ENCODE results near the gene BST2. TPM values are rescaled to one million over a fixed set of nuclear protein-coding genes. Genes with fewer than 3 reads are reported as not detected.

BST2 gene
- total RNA-seq, 1 donor from 2014 or later, result 44.8 TPM

- Histone ChIP-seq H3K27me3 (no peaks in the 10 kb centered on the region), H3K36me3 (no peaks in the 10 kb centered on the region), H3K9me3 (ENCODE audit: low read depth) (no peaks in the 10 kb centered on the region), H3K4me3 (no peak overlapping the region), H3K79me2 (ENCODE audit: low read depth) (no peaks in the 10 kb centered on the region), H3F3A (ENCODE audit: low read depth) (peaks cover 9% of the 10 kb centered on the region), H4K20me1 (ENCODE audit: low read depth) (no peaks in the 10 kb centered on the region), H2AFZ (replicated peaks) (no peak overlapping the region), H3K4me2 (no peak overlapping the region), H3K9ac (no peak overlapping the region), H3K4me1 (peaks cover 3% of the 10 kb centered on the region), H3K27ac (no peak overlapping the region)
- H3K9me3 Mint-ChIP-seq, result peaks cover 7% of the 10 kb centered on the region
- TF ChIP-seq EZH2 (IDR thresholded peaks at IDR 0.05), result no peak
- TF ChIP-seq CTCF (IDR thresholded peaks at IDR 0.05), result no peak
- no peak for TF ChIP-seq EZH2phosphoT487 (IDR thresholded peaks at IDR 0.05)
- peak; percentile 75 for DNase-seq (ENCODE audit: low spot score)
- H3K27ac Mint-ChIP-seq, result no peak overlapping the region
- no peak overlapping the region for H3K4me3 Mint-ChIP-seq
- H3K4me1 Mint-ChIP-seq, result peaks cover 17% of the 10 kb centered on the region
- H3K27me3 Mint-ChIP-seq (ENCODE audit: insufficient read depth, low read depth), result no peaks in the 10 kb centered on the region
- no peaks in the 10 kb centered on the region for H3K36me3 Mint-ChIP-seq
Observed at GRCh38 chr19:17379221-17379631, 26.2 kb downstream of the BST2 start.

GRCh38 chr19:17378271-17378670 is 27.2 kb downstream of the BST2 start:
- TF ChIP-seq EZH2phosphoT487 (IDR thresholded peaks at IDR 0.05) (no peak), CTCF (IDR thresholded peaks at IDR 0.05) (no peak), EZH2 (IDR thresholded peaks at IDR 0.05) (no peak)
- H4K20me1 ChIP-seq (ENCODE audit: low read depth), result no peaks in the 10 kb centered on the region
- Mint-ChIP-seq H3K9me3 (peaks cover 7% of the 10 kb centered on the region), H3K36me3 (no peaks in the 10 kb centered on the region), H3K4me3 (no peak overlapping the region), H3K27me3 (ENCODE audit: insufficient read depth, low read depth) (no peaks in the 10 kb centered on the region), H3K4me1 (peaks cover 17% of the 10 kb centered on the region), H3K27ac (no peak overlapping the region)
- H3K36me3 ChIP-seq, result no peaks in the 10 kb centered on the region
- no peak overlapping the region for H2AFZ ChIP-seq (replicated peaks)
- H3K79me2 ChIP-seq (ENCODE audit: low read depth), result no peaks in the 10 kb centered on the region
- H3F3A ChIP-seq (ENCODE audit: low read depth), result peaks cover 5% of the 10 kb centered on the region
- H3K4me2 ChIP-seq, result no peak overlapping the region
- peaks cover 3% of the 10 kb centered on the region for H3K4me1 ChIP-seq
- H3K27me3 ChIP-seq, result no peaks in the 10 kb centered on the region
- no peaks in the 10 kb centered on the region for H3K9me3 ChIP-seq (ENCODE audit: low read depth)
- H3K27ac ChIP-seq, result no peak overlapping the region
- no peak overlapping the region for H3K4me3 ChIP-seq
- DNase-seq (ENCODE audit: low spot score), result no peak
- no peak overlapping the region for H3K9ac ChIP-seq

GRCh38 chr19:17376935-17377600 is 28.4 kb downstream of the BST2 start, which contains the start of gene PLVAP:
Gene PLVAP, minus strand, starts transcription at chr19:17377342. Its CDS starts 54 bp downstream, at chr19:17377288.
- no peak for TF ChIP-seq EZH2 (IDR thresholded peaks at IDR 0.05)
- TF ChIP-seq CTCF (IDR thresholded peaks at IDR 0.05), result no peak
- TF ChIP-seq EZH2phosphoT487 (IDR thresholded peaks at IDR 0.05), result no peak
- Histone ChIP-seq H3F3A (ENCODE audit: low read depth) (peaks cover 4% of the 10 kb centered on the region), H3K9ac (no peak within 1 kb of the TSS), H3K4me2 (no peak within 1 kb of the TSS), H3K4me3 (no peak within 1 kb of the TSS), H3K36me3 (no peaks in the 10 kb centered on the region), H3K79me2 (ENCODE audit: low read depth) (no peaks in the 10 kb centered on the region), H4K20me1 (ENCODE audit: low read depth) (no peaks in the 10 kb centered on the region), H3K9me3 (ENCODE audit: low read depth) (no peaks in the 10 kb centered on the region), H3K27me3 (no peaks in the 10 kb centered on the region), H3K4me1 (peaks cover 3% of the 10 kb centered on the region), H2AFZ (replicated peaks) (no peak within 1 kb of the TSS), H3K27ac (no peak within 1 kb of the TSS)
- Mint-ChIP-seq H3K4me1 (peaks cover 12% of the 10 kb centered on the region), H3K36me3 (no peaks in the 10 kb centered on the region), H3K27me3 (ENCODE audit: insufficient read depth, low read depth) (no peaks in the 10 kb centered on the region), H3K27ac (no peak within 1 kb of the TSS), H3K9me3 (peaks cover 7% of the 10 kb centered on the region), H3K4me3 (no peak within 1 kb of the TSS)
- DNase-seq (ENCODE audit: low spot score), result no peak

All from neural progenitor cell (in vitro differentiated cells).